ENCODE measurements around the gene TEX48. TPM values are rescaled to one million over a fixed set of nuclear protein-coding genes. Genes with fewer than 3 reads are reported as not detected.

The TEX48 gene
- total RNA-seq, 1 experiment from 2014 or later: not detected

- Histone ChIP-seq H3K27ac (ENCODE audit: low read length) (no peak overlapping the region), H3K9me3 (ENCODE audit: control insufficient read depth, insufficient read depth, low read depth, low read length) (no peaks in the 10 kb centered on the region), H3K4me3 (ENCODE audit: low read depth in 2 of 2, low read length in 2 of 2) (no peak overlapping the region), H3K4me1 (ENCODE audit: control insufficient read depth, insufficient read depth, low read length) (no peaks in the 10 kb centered on the region), H3K36me3 (ENCODE audit: control insufficient read depth, insufficient read depth, low read length) (no peaks in the 10 kb centered on the region), H3K27me3 (ENCODE audit: control insufficient read depth, insufficient read depth, low read length) (no peaks in the 10 kb centered on the region)
- CTCF ChIA-PET: no interaction called here
- BruUV-seq (replicated peaks): no TSS peak
- in situ Hi-C loops (cut with HindIII; ENCODE audit: low pct_unique_long_range_greater_than_20kb, low sequenced_read_pairs) (no loop called here), intact Hi-C loops (cut with micrococcal nuclease; ENCODE audit: unreplicated experiment) (no loop called here)
- ATAC-seq (no peak), DNase-seq (ENCODE audit: low read depth, low spot score) (no peak)
- POLR2A ChIA-PET: no interaction called here
- TF ChIP-seq POLR2AphosphoS5 (IDR thresholded peaks at IDR 0.05; ENCODE audit: low read depth, low read length): no peak
- no peak for TF ChIP-seq TCF7L2 (IDR thresholded peaks at IDR 0.05; ENCODE audit: low read depth, low read length)
- TF ChIP-seq CTCF (IDR thresholded peaks at IDR 0.05): no peak
- TF ChIP-seq REST (IDR thresholded peaks at IDR 0.05; ENCODE audit: insufficient read depth in 1 of 2, low read depth in 2 of 2, low read length in 1 of 2): no peak
- no peak for TF ChIP-seq SIN3A (IDR thresholded peaks at IDR 0.05; ENCODE audit: borderline replicate concordance, insufficient read depth, low read depth, low read length)
Observed at GRCh38 chr9:114725930-114726329, 43.9 kb upstream of the TEX48 start.

- intact Hi-C loops (cut with micrococcal nuclease; ENCODE audit: unreplicated experiment): no loop called here
Observed at GRCh38 chr9:114724744-114725143, 42.8 kb upstream of the TEX48 start.

More at GRCh38 chr9:114724744-114725143, 42.8 kb upstream of the TEX48 start:
- Histone ChIP-seq H3K27me3 (ENCODE audit: control insufficient read depth, insufficient read depth, low read length) (no peaks in the 10 kb centered on the region), H3K4me1 (ENCODE audit: control insufficient read depth, insufficient read depth, low read length) (no peaks in the 10 kb centered on the region), H3K4me3 (ENCODE audit: low read depth in 2 of 2, low read length in 2 of 2) (no peak overlapping the region), H3K27ac (ENCODE audit: low read length) (no peak overlapping the region), H3K9me3 (ENCODE audit: control insufficient read depth, insufficient read depth, low read depth, low read length) (no peaks in the 10 kb centered on the region), H3K36me3 (ENCODE audit: control insufficient read depth, insufficient read depth, low read length) (no peaks in the 10 kb centered on the region)
- TF ChIP-seq SIN3A (IDR thresholded peaks at IDR 0.05; ENCODE audit: borderline replicate concordance, insufficient read depth, low read depth, low read length) (no peak), POLR2AphosphoS5 (IDR thresholded peaks at IDR 0.05; ENCODE audit: low read depth, low read length) (no peak), TCF7L2 (IDR thresholded peaks at IDR 0.05; ENCODE audit: low read depth, low read length) (no peak), CTCF (IDR thresholded peaks at IDR 0.05) (no peak), REST (IDR thresholded peaks at IDR 0.05; ENCODE audit: insufficient read depth in 1 of 2, low read depth in 2 of 2, low read length in 1 of 2) (no peak)
- DNase-seq (ENCODE audit: low read depth, low spot score) (no peak), ATAC-seq (no peak)
- BruUV-seq (replicated peaks): no TSS peak
- ChIA-PET POLR2A (no interaction called here), CTCF (no interaction called here)
- in situ Hi-C loops (cut with HindIII; ENCODE audit: low pct_unique_long_range_greater_than_20kb, low sequenced_read_pairs): no loop called here
